ENCODE data around the gene SAMD9.
A peak's percentile ranks its signal among the peaks of the same experiment; 100 is the strongest.
"Not testable (repeated sequence)": the region's sequence is repeated elsewhere in the genome, so short reads cannot be mapped to it uniquely, and the experiment has no call there.

Gene SAMD9

GRCh38 chr7:93120592-93121549 is 3.1 kb upstream of the SAMD9 start:
- DNase-seq (ENCODE audit: low read depth), result no peak

GRCh38 chr7:93119191-93119905 is 1.6 kb upstream of the SAMD9 start:
- DNase-seq (ENCODE audit: low read depth), result no peak

- no peak for DNase-seq (ENCODE audit: low read depth)
These were observed 452 bp downstream of the SAMD9 start for GRCh38 chr7:93117327-93117726.

GRCh38 chr7:93115796-93116195 is 2.0 kb downstream of the SAMD9 start:
- DNase-seq (ENCODE audit: low read depth), result peak; percentile 24

GRCh38 chr7:93108003-93108402 is 9.8 kb downstream of the SAMD9 start:
- no peak for DNase-seq (ENCODE audit: low read depth)

- no peak for DNase-seq (ENCODE audit: low read depth)
These were observed 20.4 kb downstream of the SAMD9 start for GRCh38 chr7:93097388-93097787.

GRCh38 chr7:93092757-93093370 is 24.9 kb downstream of the SAMD9 start:
- peak; percentile 61 for DNase-seq (ENCODE audit: low read depth)

GRCh38 chr7:93073357-93073756 is 44.4 kb downstream of the SAMD9 start:
- not testable (repeated sequence) for DNase-seq (ENCODE audit: low read depth)

- no peak for DNase-seq (ENCODE audit: low read depth)
These were observed 55.2 kb downstream of the SAMD9 start for GRCh38 chr7:93062599-93062998.

GRCh38 chr7:93060865-93061264 is 56.9 kb downstream of the SAMD9 start:
- DNase-seq (ENCODE audit: low read depth), result no peak

GRCh38 chr7:93060025-93060424 is 57.8 kb downstream of the SAMD9 start:
- DNase-seq (ENCODE audit: low read depth), result no peak

- DNase-seq (ENCODE audit: low read depth), result not testable (repeated sequence)
These were observed 61.2 kb downstream of the SAMD9 start for GRCh38 chr7:93056621-93057020.

- DNase-seq (ENCODE audit: low read depth), result peak; percentile 34
These were observed 62.2 kb downstream of the SAMD9 start for GRCh38 chr7:93055543-93056107.

- no peak for DNase-seq (ENCODE audit: low read depth)
These were observed 62.8 kb downstream of the SAMD9 start for GRCh38 chr7:93054975-93055374.

GRCh38 chr7:93053949-93054943 is 63.5 kb downstream of the SAMD9 start:
- no peak for DNase-seq (ENCODE audit: low read depth)

GRCh38 chr7:93053209-93053948 is 64.4 kb downstream of the SAMD9 start:
- DNase-seq (ENCODE audit: low read depth), result no peak

GRCh38 chr7:93051660-93052059 is 66.1 kb downstream of the SAMD9 start:
- DNase-seq (ENCODE audit: low read depth), result no peak

Data from amniotic epithelial cell (primary cell).